ENCODE measurements around the gene CXXC5.

GRCh38 chr5:139712412-139712811, 64.3 kb downstream of the CXXC5 start:
- TF ChIP-seq EZH2 (IDR thresholded peaks at IDR 0.05; ENCODE audit: insufficient read depth, poor library complexity, severe bottlenecking) (no peak), EZH2phosphoT487 (IDR thresholded peaks at IDR 0.05; ENCODE audit: insufficient read depth, low read depth) (no peak)

Data from GM23248 (cell line).